HEK293 (cell line): Measurements from ENCODE around the gene CTIF.

Experiments used
- SP2 ChIP-seq: fragments of 450-650 bp; formaldehyde crosslinking; IDR thresholded peaks from 2 replicates; pipeline ENCODE4 v1.5.1; 2016; ENCODE audit warnings: missing biosample characterization, missing genetic modification characterization
- TCF7L2 ChIP-seq: IDR thresholded peaks from 2 replicates; pipeline ENCODE4 v1.6.1; 2011; ENCODE audit warnings: low read depth, mild to moderate bottlenecking, inconsistent platforms, low read length, moderate library complexity, borderline replicate concordance
- ZBTB7A ChIP-seq: fragments of 450-650 bp; formaldehyde crosslinking; IDR thresholded peaks from 2 replicates; pipeline ENCODE4 v1.5.1; 2016; ENCODE audit warnings: low read depth, missing biosample characterization, missing genetic modification characterization
- ZNF121 ChIP-seq: fragments of 450-650 bp; formaldehyde crosslinking; IDR thresholded peaks from 2 replicates; pipeline ENCODE4 v1.5.1; 2016; ENCODE audit warnings: missing biosample characterization, missing genetic modification characterization
- ZNF157 ChIP-seq: fragments of 450-650 bp; formaldehyde crosslinking; IDR thresholded peaks from 2 replicates; pipeline ENCODE4 v1.5.1; 2016; ENCODE audit warnings: missing biosample characterization, missing genetic modification characterization
- ZNF335 ChIP-seq: fragments of 450-650 bp; formaldehyde crosslinking; conservative IDR thresholded peaks from 2 replicates; pipeline ENCODE4 v1.5.1; 2016; ENCODE audit warnings: missing biosample characterization, missing genetic modification characterization
- ZNF549 ChIP-seq: fragments of 450-650 bp; IDR thresholded peaks from 2 replicates; pipeline ENCODE4 v1.5.1; 2018; ENCODE audit warnings: missing biosample characterization, missing genetic modification characterization, mild to moderate bottlenecking, inconsistent platforms, moderate library complexity
- ZNF560 ChIP-seq: fragments of 450-650 bp; formaldehyde crosslinking; IDR thresholded peaks from 2 replicates; pipeline ENCODE4 v1.5.1; 2017; ENCODE audit warnings: missing biosample characterization, missing genetic modification characterization, borderline replicate concordance
- ZNF610 ChIP-seq: fragments of 450-650 bp; formaldehyde crosslinking; IDR thresholded peaks from 2 replicates; pipeline ENCODE4 v1.5.1; 2016; ENCODE audit warnings: missing biosample characterization, missing genetic modification characterization, borderline replicate concordance
- ZNF621 ChIP-seq: fragments of 450-650 bp; formaldehyde crosslinking; IDR thresholded peaks from 2 replicates; pipeline ENCODE4 v1.5.1; 2017; ENCODE audit warnings: missing biosample characterization, missing genetic modification characterization
- ZNF776 ChIP-seq: fragments of 450-650 bp; formaldehyde crosslinking; IDR thresholded peaks from 2 replicates; pipeline ENCODE4 v1.5.0; 2017; ENCODE audit warnings: missing biosample characterization, missing genetic modification characterization, borderline replicate concordance
- TF ChIP-seq, protein P1 (sequence below): fragments of 450-650 bp; formaldehyde crosslinking; IDR thresholded peaks from 2 replicates; pipeline ENCODE4 v1.5.1; 2016; ENCODE audit warnings: missing biosample characterization, missing genetic modification characterization
- TF ChIP-seq, protein P2 (sequence below): fragments of 450-650 bp; formaldehyde crosslinking; conservative IDR thresholded peaks from 2 replicates; pipeline ENCODE4 v1.5.1; 2016; ENCODE audit warnings: low read depth, missing biosample characterization, missing genetic modification characterization

DNA sequence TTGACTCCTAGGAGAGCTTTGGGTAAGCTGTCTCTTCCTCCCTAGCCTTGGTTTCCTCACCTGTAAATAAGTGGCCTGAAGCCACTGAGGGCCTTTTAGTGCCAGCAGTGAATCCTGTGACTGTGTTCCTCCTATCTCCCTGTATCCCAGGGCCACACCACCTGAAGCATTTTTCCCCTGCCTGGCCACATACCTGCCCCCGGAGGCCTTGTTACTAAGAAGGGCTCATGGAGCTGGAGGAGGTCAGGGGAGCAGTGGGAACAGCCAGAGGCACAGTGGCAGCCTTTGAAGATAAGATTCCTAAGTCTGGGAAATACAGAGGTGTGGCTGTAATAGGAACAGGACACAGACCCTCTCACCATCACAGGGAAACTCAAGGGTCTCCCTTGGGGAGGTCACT, 249.5 kb downstream of the CTIF start:
- TF ChIP-seq SP2 (no peak), ZBTB7A (tag by site-specific recombination) (no peak), ZNF610 (tag by site-specific recombination) (no peak), ZNF335 (tag by site-specific recombination) (no peak), ZNF560 (tag by site-specific recombination) (no peak), ZNF121 (no peak), ZNF621 (no peak), TCF7L2 (no peak), ZNF549 (no peak), ZNF776 (tag by site-specific recombination) (no peak), ZNF157 (tag by site-specific recombination) (no peak)
- TF ChIP-seq, protein P1, sequence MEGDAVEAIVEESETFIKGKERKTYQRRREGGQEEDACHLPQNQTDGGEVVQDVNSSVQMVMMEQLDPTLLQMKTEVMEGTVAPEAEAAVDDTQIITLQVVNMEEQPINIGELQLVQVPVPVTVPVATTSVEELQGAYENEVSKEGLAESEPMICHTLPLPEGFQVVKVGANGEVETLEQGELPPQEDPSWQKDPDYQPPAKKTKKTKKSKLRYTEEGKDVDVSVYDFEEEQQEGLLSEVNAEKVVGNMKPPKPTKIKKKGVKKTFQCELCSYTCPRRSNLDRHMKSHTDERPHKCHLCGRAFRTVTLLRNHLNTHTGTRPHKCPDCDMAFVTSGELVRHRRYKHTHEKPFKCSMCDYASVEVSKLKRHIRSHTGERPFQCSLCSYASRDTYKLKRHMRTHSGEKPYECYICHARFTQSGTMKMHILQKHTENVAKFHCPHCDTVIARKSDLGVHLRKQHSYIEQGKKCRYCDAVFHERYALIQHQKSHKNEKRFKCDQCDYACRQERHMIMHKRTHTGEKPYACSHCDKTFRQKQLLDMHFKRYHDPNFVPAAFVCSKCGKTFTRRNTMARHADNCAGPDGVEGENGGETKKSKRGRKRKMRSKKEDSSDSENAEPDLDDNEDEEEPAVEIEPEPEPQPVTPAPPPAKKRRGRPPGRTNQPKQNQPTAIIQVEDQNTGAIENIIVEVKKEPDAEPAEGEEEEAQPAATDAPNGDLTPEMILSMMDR (tag by site-specific recombination), result no peak
- TF ChIP-seq, protein P2, sequence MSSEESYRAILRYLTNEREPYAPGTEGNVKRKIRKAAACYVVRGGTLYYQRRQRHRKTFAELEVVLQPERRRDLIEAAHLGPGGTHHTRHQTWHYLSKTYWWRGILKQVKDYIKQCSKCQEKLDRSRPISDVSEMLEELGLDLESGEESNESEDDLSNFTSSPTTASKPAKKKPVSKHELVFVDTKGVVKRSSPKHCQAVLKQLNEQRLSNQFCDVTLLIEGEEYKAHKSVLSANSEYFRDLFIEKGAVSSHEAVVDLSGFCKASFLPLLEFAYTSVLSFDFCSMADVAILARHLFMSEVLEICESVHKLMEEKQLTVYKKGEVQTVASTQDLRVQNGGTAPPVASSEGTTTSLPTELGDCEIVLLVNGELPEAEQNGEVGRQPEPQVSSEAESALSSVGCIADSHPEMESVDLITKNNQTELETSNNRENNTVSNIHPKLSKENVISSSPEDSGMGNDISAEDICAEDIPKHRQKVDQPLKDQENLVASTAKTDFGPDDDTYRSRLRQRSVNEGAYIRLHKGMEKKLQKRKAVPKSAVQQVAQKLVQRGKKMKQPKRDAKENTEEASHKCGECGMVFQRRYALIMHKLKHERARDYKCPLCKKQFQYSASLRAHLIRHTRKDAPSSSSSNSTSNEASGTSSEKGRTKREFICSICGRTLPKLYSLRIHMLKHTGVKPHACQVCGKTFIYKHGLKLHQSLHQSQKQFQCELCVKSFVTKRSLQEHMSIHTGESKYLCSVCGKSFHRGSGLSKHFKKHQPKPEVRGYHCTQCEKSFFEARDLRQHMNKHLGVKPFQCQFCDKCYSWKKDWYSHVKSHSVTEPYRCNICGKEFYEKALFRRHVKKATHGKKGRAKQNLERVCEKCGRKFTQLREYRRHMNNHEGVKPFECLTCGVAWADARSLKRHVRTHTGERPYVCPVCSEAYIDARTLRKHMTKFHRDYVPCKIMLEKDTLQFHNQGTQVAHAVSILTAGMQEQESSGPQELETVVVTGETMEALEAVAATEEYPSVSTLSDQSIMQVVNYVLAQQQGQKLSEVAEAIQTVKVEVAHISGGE (tag by site-specific recombination), result no peak
